H1 (cell line): ENCODE measurements around the gene BPIFB2. TPM values are rescaled to one million over a fixed set of nuclear protein-coding genes. Genes with fewer than 3 reads are reported as not detected.

Experiments
- CTCF ChIA-PET: fragments of 300-600 bp; sonication (Branson Sonifier 250); formaldehyde crosslinking; loops from one replicate; lab custom pipeline; 2021; ENCODE audit not compliant: partially characterized antibody; lab: Charles Lee
- POLR2A ChIA-PET: fragments of 300-600 bp; sonication (Branson Sonifier 250); formaldehyde crosslinking; loops from one replicate; lab custom pipeline; 2021; ENCODE audit warnings: inconsistent platforms; ENCODE audit not compliant: partially characterized antibody; lab: Charles Lee
- DNase-seq, 2 experiments: peaks; one replicate each; pipeline versions ENCODE4 v3.0.0 to v3.0.0-alpha.2; 2010 to 2022; ENCODE audit warnings: low spot score in 2 of 2, low read depth in 1 of 2, mixed read lengths in 1 of 2
- FAIRE-seq: peaks from 2 replicates; lab custom pipeline; 2011; peaks lifted over from hg19 to GRCh38; lab: Jason Lieb, UNC
- H2AFZ ChIP-seq: 2 replicates; pipeline ENCODE4 v1.8.1; 2012; ENCODE audit warnings: low read length, inconsistent platforms
- H2AK5ac ChIP-seq: 2 replicates; pipeline ENCODE4 v1.6.1; 2013; ENCODE audit warnings: low read depth, low read length
- H2BK120ac ChIP-seq: replicated peaks from 2 replicates; pipeline ENCODE3; 2013; ENCODE audit warnings: low read depth, low read length, inconsistent platforms
- H2BK12ac ChIP-seq: 2 replicates; pipeline ENCODE4 v1.6.1; 2013; ENCODE audit warnings: low read depth, low read length
- H2BK15ac ChIP-seq: 2 replicates; pipeline ENCODE4 v1.6.1; 2013; ENCODE audit warnings: low read length
- H2BK20ac ChIP-seq: 2 replicates; pipeline ENCODE4 v1.6.1; 2013; ENCODE audit warnings: low read length
- H2BK5ac ChIP-seq: 2 replicates; pipeline ENCODE4 v1.6.1; 2013; ENCODE audit warnings: low read depth, low read length
- H3K14ac ChIP-seq: 2 replicates; pipeline ENCODE4 v1.6.1; 2013; ENCODE audit warnings: inconsistent platforms; ENCODE audit not compliant: insufficient read length
- H3K18ac ChIP-seq: 2 replicates; pipeline ENCODE4 v1.6.1; 2013; ENCODE audit warnings: low read length; ENCODE audit errors: extremely low read depth
- H3K23ac ChIP-seq: 2 replicates; pipeline ENCODE4 v1.6.1; 2013; ENCODE audit warnings: inconsistent platforms; ENCODE audit not compliant: insufficient read length
- H3K23me2 ChIP-seq: 2 replicates; pipeline ENCODE4 v1.6.1; 2013; ENCODE audit warnings: low read depth, low read length
- H3K27ac ChIP-seq: 2 replicates; pipeline ENCODE4 v1.6.1; 2011; ENCODE audit warnings: low read depth, low read length, inconsistent platforms
- H3K27me3 ChIP-seq, 4 experiments: replicated peaks in 1 of 4; 1 replicate in 1 of 4; 2 replicates in 3 of 4; pipeline versions ENCODE4 v1.6.1 to v1.8.1; 2011 to 2013; ENCODE audit warnings: low read length in 3 of 4, mild to moderate bottlenecking in 3 of 4, inconsistent platforms in 2 of 4, mixed read lengths in 2 of 4, moderate library complexity in 1 of 4; ENCODE audit not compliant: control insufficient read depth in 3 of 4, insufficient read depth in 3 of 4; ENCODE audit errors: extremely low read depth in 1 of 4
- H3K36me3 ChIP-seq, 4 experiments: 2 replicates each; pipeline versions ENCODE4 v1.6.1 to v1.8.1; 2011 to 2013; ENCODE audit warnings: mild to moderate bottlenecking in 4 of 4, low read length in 3 of 4, moderate library complexity in 2 of 4, control low read depth in 1 of 4, inconsistent platforms in 1 of 4; ENCODE audit not compliant: insufficient read depth in 4 of 4, control insufficient read depth in 2 of 4
- H3K4ac ChIP-seq: replicated peaks from 2 replicates; pipeline ENCODE3; 2013; ENCODE audit warnings: low read length, low read depth, mixed read lengths, inconsistent platforms; ENCODE audit not compliant: insufficient read length
- H3K4me1 ChIP-seq, 4 experiments: replicated peaks in 1 of 4; 1 replicate in 1 of 4; 2 replicates in 3 of 4; pipeline versions ENCODE4 v1.6.1 to v1.8.1; 2011 to 2013; ENCODE audit warnings: low read length in 3 of 4, inconsistent platforms in 2 of 4, mixed read lengths in 1 of 4; ENCODE audit not compliant: insufficient read depth in 4 of 4, control insufficient read depth in 3 of 4
- H3K4me2 ChIP-seq, 2 experiments: 2 replicates each; pipeline versions ENCODE4 v1.6.1 to v1.8.1; 2011 to 2013; ENCODE audit warnings: low read depth in 2 of 2, low read length in 2 of 2, control low read depth in 1 of 2, inconsistent platforms in 1 of 2, mild to moderate bottlenecking in 1 of 2; ENCODE audit not compliant: insufficient read depth in 1 of 2
- H3K4me3 ChIP-seq, 4 experiments: fragments of 200-600, 300-600 bp in 1 of 4; sonication (generic), shearing (Covaris generic), sonication (Bioruptor Twin) in 1 of 4; 2 replicates each; pipeline versions ENCODE4 v1.5.1 to v1.8.1; 2011 to 2016; ENCODE audit warnings: low read length in 4 of 4, low read depth in 3 of 4, control low read depth in 2 of 4, inconsistent platforms in 2 of 4, mild to moderate bottlenecking in 2 of 4, mixed read lengths in 1 of 4, moderate library complexity in 1 of 4; ENCODE audit not compliant: insufficient read depth in 2 of 4; ENCODE audit errors: extremely low read depth in 1 of 4
- H3K56ac ChIP-seq: replicated peaks from 2 replicates; pipeline ENCODE3; 2013; ENCODE audit warnings: low read depth, mild to moderate bottlenecking, mixed read lengths, low read length, inconsistent platforms; ENCODE audit not compliant: insufficient read length
- H3K79me1 ChIP-seq: 2 replicates; pipeline ENCODE4 v1.6.1; 2013; ENCODE audit warnings: low read depth, low read length, control low read depth
- H3K79me2 ChIP-seq, 2 experiments: 2 replicates each; pipeline versions ENCODE4 v1.6.1 to v1.8.1; 2012 to 2013; ENCODE audit warnings: low read length in 2 of 2, mild to moderate bottlenecking in 2 of 2, inconsistent platforms in 1 of 2; ENCODE audit not compliant: insufficient read depth in 2 of 2, control insufficient read depth in 1 of 2
- H3K9ac ChIP-seq, 4 experiments: replicated peaks in 1 of 4; 1 replicate in 1 of 4; 2 replicates in 3 of 4; pipeline versions ENCODE4 v1.6.1 to v1.8.1; 2011 to 2013; ENCODE audit warnings: low read depth in 3 of 4, low read length in 3 of 4, control low read depth in 2 of 4, mild to moderate bottlenecking in 2 of 4, moderate library complexity in 2 of 4, inconsistent platforms in 1 of 4; ENCODE audit errors: extremely low read depth in 1 of 4
- H3K9me3 ChIP-seq, 2 experiments: 2 replicates each; pipeline versions ENCODE4 v1.6.1 to v1.8.1; 2012 to 2013; ENCODE audit warnings: mild to moderate bottlenecking in 2 of 2, moderate library complexity in 2 of 2, control low read depth in 1 of 2, inconsistent platforms in 1 of 2, low read depth in 1 of 2, low read length in 1 of 2, mixed read lengths in 1 of 2; ENCODE audit not compliant: insufficient read depth in 2 of 2
- H4K20me1 ChIP-seq, 2 experiments: replicated peaks in 1 of 2; 2 replicates each; pipeline versions ENCODE3 to v1.8.1; 2011 to 2013; ENCODE audit warnings: inconsistent platforms in 2 of 2, low read length in 2 of 2, mild to moderate bottlenecking in 1 of 2; ENCODE audit not compliant: insufficient read depth in 2 of 2, control insufficient read depth in 1 of 2
- H4K5ac ChIP-seq: 2 replicates; pipeline ENCODE4 v1.6.1; 2013; ENCODE audit warnings: low read length, low read depth, mixed read lengths, inconsistent platforms; ENCODE audit not compliant: insufficient read length
- H4K8ac ChIP-seq: 2 replicates; pipeline ENCODE4 v1.8.0; 2013; ENCODE audit warnings: mild to moderate bottlenecking, moderate library complexity, low read length, inconsistent platforms; ENCODE audit not compliant: insufficient read depth; ENCODE audit errors: extremely low read depth
- H4K91ac ChIP-seq: replicated peaks from 2 replicates; pipeline ENCODE3; 2013; ENCODE audit warnings: low read length, mixed read lengths, inconsistent platforms; ENCODE audit not compliant: insufficient read length
- ASH2L ChIP-seq: fragments of 200-600, 300-600 bp; sonication (generic); IDR thresholded peaks from one replicate; pipeline ENCODE4 v1.7.1; 2017; ENCODE audit warnings: low read length
- CHD2 ChIP-seq: IDR thresholded peaks from 2 replicates; pipeline ENCODE4 v1.6.1; 2012; ENCODE audit warnings: low read length, improper control_type of control experiment
- HDAC2 ChIP-seq, 2 experiments: fragments of 300-600 bp in 1 of 2; sonication (generic) in 1 of 2; IDR thresholded peaks; 2 replicates each; pipeline ENCODE4 v1.6.1; 2011 to 2012; ENCODE audit warnings: low read depth in 2 of 2, low read length in 2 of 2, mild to moderate bottlenecking in 2 of 2, moderate library complexity in 2 of 2, borderline replicate concordance in 1 of 2, inconsistent platforms in 1 of 2
- KDM5A ChIP-seq: fragments of 200-600 bp; IDR thresholded peaks from 2 replicates; pipeline ENCODE4 v1.7.1; 2012; ENCODE audit warnings: mild to moderate bottlenecking, low read length, inconsistent platforms, mixed read lengths
- NANOG ChIP-seq: IDR thresholded peaks from 2 replicates; pipeline ENCODE4 v1.6.1; 2011; ENCODE audit warnings: low read length, low read depth, mild to moderate bottlenecking, inconsistent platforms; ENCODE audit not compliant: insufficient read depth, poor library complexity, severe bottlenecking
- PHF8 ChIP-seq: fragments of 200-600 bp; sonication (generic); conservative IDR thresholded peaks from 2 replicates; pipeline ENCODE4 v1.7.1; 2012; ENCODE audit warnings: low read depth, mild to moderate bottlenecking, inconsistent platforms, low read length, moderate library complexity
- RBBP5 ChIP-seq: IDR thresholded peaks from 2 replicates; pipeline ENCODE4 v1.7.1; 2012; ENCODE audit warnings: low read depth, mild to moderate bottlenecking, inconsistent platforms, low read length, moderate library complexity, borderline replicate concordance
- RNF2 ChIP-seq: fragments of 200-900, 300-1000 bp; sonication (generic); IDR thresholded peaks from 2 replicates; pipeline ENCODE4 v1.7.1; 2016; ENCODE audit warnings: borderline replicate concordance, low read depth, mild to moderate bottlenecking, antibody characterized with exemption, low read length; ENCODE audit not compliant: poor library complexity, severe bottlenecking; ENCODE audit errors: missing control alignments
- SIN3A ChIP-seq, 2 experiments: IDR thresholded peaks in 1 of 2; conservative IDR thresholded peaks in 1 of 2; 2 replicates each; pipeline ENCODE4 v1.6.1; 2011 to 2012; ENCODE audit warnings: low read length in 2 of 2, improper control_type of control experiment in 1 of 2, low read depth in 1 of 2, mild to moderate bottlenecking in 1 of 2
- SRF ChIP-seq: IDR thresholded peaks from 2 replicates; pipeline ENCODE4 v1.6.1; 2011; ENCODE audit warnings: mild to moderate bottlenecking, low read depth, low read length, moderate library complexity
- polyA plus RNA-seq, 7 experiments: library from polyadenylated mRNA; depleted of rRNA in 3 of 7; stranded (reverse) in 5 of 7; unstranded in 2 of 7; fragments of >200 nt in 5 of 7; fragments of 200-250 nt in 2 of 7; gene quantifications; 1 replicate in 5 of 7; 2 replicates in 1 of 7; 4 replicates in 1 of 7; pipeline versions ENCODE4 v1.2.1 to v1.2.3, GENCODE V29; 2011 to 2013; ENCODE audit warnings: missing spikeins in 2 of 7, mixed read lengths in 2 of 7
- total RNA-seq: library from RNA; stranded (reverse); fragmentation: NEBNext Ultra II Directional; extraction: Animal tissue kit (Norgen Biotek cat#: 25700); gene quantifications from 2 replicates; pipeline ENCODE4 v1.2.1, GENCODE V29; 2021
- TF ChIP-seq, protein P1 (sequence below): IDR thresholded peaks from 2 replicates; pipeline ENCODE4 v1.6.1; 2012; ENCODE audit warnings: inconsistent platforms
- TF ChIP-seq, protein P2 (sequence below): IDR thresholded peaks from 2 replicates; pipeline ENCODE4 v1.6.1; 2011; ENCODE audit warnings: low read length, improper control_type of control experiment

Gene BPIFB2
- total and polyA plus RNA-seq, 2 of the 8 experiments (the other 6 are each of a cell fraction or from before 2014, with no cell fraction given), result not detected

DNA sequence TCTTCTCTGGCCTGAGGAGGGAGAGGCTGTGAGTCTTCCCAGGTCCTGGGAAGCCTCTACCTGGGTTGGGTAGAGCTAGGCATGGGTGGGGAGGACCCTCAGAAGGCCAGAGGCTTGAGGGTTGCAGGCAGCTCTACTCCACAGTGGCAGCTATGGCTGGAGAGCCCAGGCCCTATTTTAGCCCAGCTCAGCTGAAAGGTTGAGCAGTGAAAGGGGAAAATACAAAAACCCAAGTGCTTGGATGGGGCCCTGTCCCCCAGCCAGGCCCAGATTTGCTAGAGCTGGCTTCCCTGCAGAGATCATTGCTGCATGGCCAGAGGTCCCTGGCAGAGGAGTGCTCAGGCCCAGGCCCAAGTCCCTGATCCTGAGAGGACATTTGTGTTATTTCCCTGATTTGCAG, 48.9 kb upstream of the BPIFB2 start:
- Histone ChIP-seq H3K4me3 (no peak overlapping the region), H3K9ac (no peak overlapping the region), H2BK12ac (no peak overlapping the region), H4K5ac (no peak overlapping the region), H3K18ac (no peak overlapping the region), H2BK20ac (no peak overlapping the region), H2AK5ac (no peak overlapping the region), H3K79me1 (no peaks in the 10 kb centered on the region), H3K79me2 (no peaks in the 10 kb centered on the region), H4K20me1 (no peaks in the 10 kb centered on the region), H3K4me1 (no peaks in the 10 kb centered on the region; a peak in 1 of 7 replicates), H3K4ac (no peak overlapping the region), H3K23ac (no peak overlapping the region), H3K14ac (no peak overlapping the region), H3K27me3 (peaks cover 0 to 8% (median 2%) of the 10 kb centered on the region in 4 experiments; a peak in 3 of 7 replicates), H3K27ac (no peak overlapping the region), H2BK15ac (no peak overlapping the region), H2BK5ac (no peak overlapping the region), H3K36me3 (no peaks in the 10 kb centered on the region), H4K8ac (no peak overlapping the region; the same call in 1 of the 2 replicates), H3K23me2 (no peaks in the 10 kb centered on the region), H3K9me3 (peaks cover 0 to 5% of the 10 kb centered on the region in 2 experiments; a peak in 1 of 4 replicates), H3K56ac (no peak overlapping the region), H2AFZ (no peak overlapping the region), H4K91ac (no peak overlapping the region), H2BK120ac (no peak overlapping the region), H3K4me2 (no peak overlapping the region)
- POLR2A ChIA-PET, result no interaction called here
- FAIRE-seq, result no peak
- no peak for DNase-seq
- CTCF ChIA-PET, result interaction anchor here (0.6 to 2.8 kb wide), 5 partner anchors 9 to 95 kb away, joined by 3 to 18 read pairs (median 4); no protein-coding TSS in a partner anchor
- TF ChIP-seq NANOG, result no peak
- TF ChIP-seq SIN3A (conservative IDR thresholded peaks at IDR 0.05 in 1 of 2, IDR thresholded peaks at IDR 0.05 in 1 of 2; ENCODE audit: low read depth in 1 of 2, low read length in 2 of 2), result no peak
- TF ChIP-seq HDAC2 (IDR thresholded peaks at IDR 0.05; ENCODE audit: borderline replicate concordance in 1 of 2, low read depth in 2 of 2, low read length in 2 of 2), result no peak
- TF ChIP-seq RNF2, result no peak
- no peak for TF ChIP-seq SRF
- TF ChIP-seq CHD2, result no peak
- no peak for TF ChIP-seq ASH2L
- TF ChIP-seq, protein P1, sequence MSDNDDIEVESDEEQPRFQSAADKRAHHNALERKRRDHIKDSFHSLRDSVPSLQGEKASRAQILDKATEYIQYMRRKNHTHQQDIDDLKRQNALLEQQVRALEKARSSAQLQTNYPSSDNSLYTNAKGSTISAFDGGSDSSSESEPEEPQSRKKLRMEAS, result no peak
- no peak for TF ChIP-seq KDM5A
- TF ChIP-seq, protein P2, sequence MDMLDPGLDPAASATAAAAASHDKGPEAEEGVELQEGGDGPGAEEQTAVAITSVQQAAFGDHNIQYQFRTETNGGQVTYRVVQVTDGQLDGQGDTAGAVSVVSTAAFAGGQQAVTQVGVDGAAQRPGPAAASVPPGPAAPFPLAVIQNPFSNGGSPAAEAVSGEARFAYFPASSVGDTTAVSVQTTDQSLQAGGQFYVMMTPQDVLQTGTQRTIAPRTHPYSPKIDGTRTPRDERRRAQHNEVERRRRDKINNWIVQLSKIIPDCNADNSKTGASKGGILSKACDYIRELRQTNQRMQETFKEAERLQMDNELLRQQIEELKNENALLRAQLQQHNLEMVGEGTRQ, result no peak
- no peak for TF ChIP-seq PHF8
- no peak for TF ChIP-seq RBBP5
